Measurements from ENCODE around the gene CPA1. TPM values are rescaled to one million over a fixed set of nuclear protein-coding genes. Genes with fewer than 3 reads are reported as not detected.

Gene CPA1
- total RNA-seq, 1 experiment from 2014 or later, result not detected

GRCh38 chr7:130346941-130347340, 33.4 kb upstream of the CPA1 start:
- no peaks in the 10 kb centered on the region for H3K79me2 ChIP-seq (ENCODE audit: low read depth)

GRCh38 chr7:130349911-130350782, 30.1 kb upstream of the CPA1 start:
- DNase-seq, result peak in 1 of 2 experiments; percentile 80
- POLR2A ChIA-PET (ENCODE audit: unreplicated experiment), result interaction anchor here (0.6 kb wide), 1 partner anchor 139 kb away, joined by 4 read pairs; no protein-coding TSS in a partner anchor
- no peaks in the 10 kb centered on the region for H3K9me3 ChIP-seq (ENCODE audit: insufficient read depth, low read depth)
- peak overlapping the region; percentile 65 for H3K4me2 ChIP-seq
- intact Hi-C loops (cut with micrococcal nuclease; ENCODE audit: unreplicated experiment), result no loop called here
- TF ChIP-seq CTCF (conservative IDR thresholded peaks at IDR 0.05) (no peak), EZH2 (IDR thresholded peaks at IDR 0.05; ENCODE audit: low read depth) (no peak)
- H3K9me2 ChIP-seq (ENCODE audit: insufficient read depth), result no peaks in the 10 kb centered on the region
- H3F3A ChIP-seq (ENCODE audit: insufficient read depth, low read depth), result peaks cover 10% of the 10 kb centered on the region; the same call in 1 of the 2 replicates
- peak overlapping the region; percentile 4; the same call in 1 of the 2 replicates for H3K27ac ChIP-seq
- H4K20me1 ChIP-seq (ENCODE audit: insufficient read depth), result no peaks in the 10 kb centered on the region
- peaks cover 46% of the 10 kb centered on the region for H3K4me1 ChIP-seq (replicated peaks; ENCODE audit: insufficient read depth)
- no peaks in the 10 kb centered on the region for H3K27me3 ChIP-seq (ENCODE audit: insufficient read depth, low read depth)
- H3K36me3 ChIP-seq (ENCODE audit: low read depth), result no peaks in the 10 kb centered on the region
- CTCF ChIA-PET, result interaction anchor here (0.5 kb wide), 1 partner anchor 23 kb away, joined by 3 read pairs; no protein-coding TSS in a partner anchor
- H2AFZ ChIP-seq, result peak overlapping the region; percentile 54
- H3K4me3 ChIP-seq, result no peak overlapping the region; the same call in 1 of the 2 replicates
- no TSS peak for BruUV-seq (replicated peaks)
- no peaks in the 10 kb centered on the region for H3K79me2 ChIP-seq (ENCODE audit: low read depth)

More at GRCh38 chr7:130346941-130347340, 33.4 kb upstream of the CPA1 start:
- H4K20me1 ChIP-seq (ENCODE audit: insufficient read depth), result no peaks in the 10 kb centered on the region
- H3K36me3 ChIP-seq (ENCODE audit: low read depth), result no peaks in the 10 kb centered on the region
- DNase-seq, result no peak
- H2AFZ ChIP-seq, result no peak overlapping the region
- peaks cover 23% of the 10 kb centered on the region for H3K4me1 ChIP-seq (replicated peaks; ENCODE audit: insufficient read depth)
- H3K4me2 ChIP-seq, result no peak overlapping the region
- no TSS peak for BruUV-seq (replicated peaks)
- H3K9me2 ChIP-seq (ENCODE audit: insufficient read depth), result no peaks in the 10 kb centered on the region
- no peak overlapping the region for H3K27ac ChIP-seq
- peaks cover 9% of the 10 kb centered on the region; the same call in 1 of the 2 replicates for H3F3A ChIP-seq (ENCODE audit: insufficient read depth, low read depth)
- no peaks in the 10 kb centered on the region for H3K9me3 ChIP-seq (ENCODE audit: insufficient read depth, low read depth)
- ChIA-PET CTCF (no interaction called here), POLR2A (ENCODE audit: unreplicated experiment) (no interaction called here)
- H3K4me3 ChIP-seq, result no peak overlapping the region
- TF ChIP-seq CTCF (conservative IDR thresholded peaks at IDR 0.05) (no peak), EZH2 (IDR thresholded peaks at IDR 0.05; ENCODE audit: low read depth) (no peak)
- H3K27me3 ChIP-seq (ENCODE audit: insufficient read depth, low read depth), result no peaks in the 10 kb centered on the region
- intact Hi-C loops (cut with micrococcal nuclease; ENCODE audit: unreplicated experiment), result no loop called here

GRCh38 chr7:130350945-130351790, 29.1 kb upstream of the CPA1 start:
- Histone ChIP-seq H3F3A (ENCODE audit: insufficient read depth, low read depth) (peaks cover 19% of the 10 kb centered on the region), H3K9me3 (ENCODE audit: insufficient read depth, low read depth) (no peaks in the 10 kb centered on the region), H3K27ac (no peak overlapping the region), H3K79me2 (ENCODE audit: low read depth) (no peaks in the 10 kb centered on the region), H3K4me2 (peak overlapping the region; percentile 65), H3K9me2 (ENCODE audit: insufficient read depth) (no peaks in the 10 kb centered on the region), H3K36me3 (ENCODE audit: low read depth) (no peaks in the 10 kb centered on the region), H3K4me3 (no peak overlapping the region; the same call in 1 of the 2 replicates), H2AFZ (no peak overlapping the region), H3K4me1 (replicated peaks; ENCODE audit: insufficient read depth) (peaks cover 55% of the 10 kb centered on the region), H3K27me3 (ENCODE audit: insufficient read depth, low read depth) (no peaks in the 10 kb centered on the region), H4K20me1 (ENCODE audit: insufficient read depth) (no peaks in the 10 kb centered on the region)
- POLR2A ChIA-PET (ENCODE audit: unreplicated experiment), result interaction anchor here (0.6 kb wide), 1 partner anchor 138 kb away, joined by 4 read pairs; no protein-coding TSS in a partner anchor
- intact Hi-C loops (cut with micrococcal nuclease; ENCODE audit: unreplicated experiment), result no loop called here
- DNase-seq, result no peak
- TF ChIP-seq CTCF (conservative IDR thresholded peaks at IDR 0.05) (no peak), EZH2 (IDR thresholded peaks at IDR 0.05; ENCODE audit: low read depth) (no peak)
- no TSS peak for BruUV-seq (replicated peaks)
- CTCF ChIA-PET, result no interaction called here

Measured in PC-9 (cell line).